Measurements from ENCODE around the gene OR9Q2. TPM values are rescaled to one million over a fixed set of nuclear protein-coding genes. Genes with fewer than 3 reads are reported as not detected.

The OR9Q2 gene, protein sequence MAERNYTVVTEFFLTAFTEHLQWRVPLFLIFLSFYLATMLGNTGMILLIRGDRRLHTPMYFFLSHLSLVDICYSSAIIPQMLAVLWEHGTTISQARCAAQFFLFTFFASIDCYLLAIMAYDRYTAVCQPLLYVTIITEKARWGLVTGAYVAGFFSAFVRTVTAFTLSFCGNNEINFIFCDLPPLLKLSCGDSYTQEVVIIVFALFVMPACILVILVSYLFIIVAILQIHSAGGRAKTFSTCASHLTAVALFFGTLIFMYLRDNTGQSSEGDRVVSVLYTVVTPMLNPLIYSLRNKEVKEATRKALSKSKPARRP
- total RNA-seq = under 0.01 TPM

DNA sequence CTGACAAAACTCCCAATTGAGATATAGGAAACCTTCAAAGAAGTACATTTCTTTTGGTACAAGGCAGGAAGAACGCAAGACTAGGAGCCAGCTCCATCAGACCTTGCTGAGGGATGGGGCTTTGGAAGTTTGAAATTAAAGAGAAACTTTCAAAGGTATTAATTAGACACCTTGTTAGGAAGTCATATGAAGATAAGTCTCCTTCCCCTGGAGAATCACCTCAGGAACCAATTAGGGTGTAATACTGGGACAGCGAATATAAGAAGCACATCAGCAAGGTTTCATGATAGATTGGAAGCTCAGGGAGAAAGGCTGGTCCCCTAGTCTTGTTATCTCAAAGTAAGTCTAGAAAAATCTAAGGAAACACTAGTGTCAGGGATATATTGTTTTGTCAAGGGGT, at the start of gene OR9Q2:
OR9Q2 (plus strand) TSS at position 301 of the 400 bp plus-strand sequence. CDS start 1,421 bp downstream, outside the sequence.
- Histone ChIP-seq H3K36me3 (ENCODE audit: control insufficient read depth in 3 of 3, insufficient read depth in 3 of 3, low read length in 3 of 3) (no peaks in the 10 kb centered on the region), H3K4me1 (ENCODE audit: control insufficient read depth in 3 of 3, insufficient read depth in 3 of 3, low read length in 3 of 3) (no peaks in the 10 kb centered on the region), H3K27me3 (ENCODE audit: control insufficient read depth in 3 of 3, insufficient read depth in 3 of 3, low read length in 3 of 3) (no peaks in the 10 kb centered on the region), H3K27ac (ENCODE audit: low read depth, low read length) (no peak within 1 kb of the TSS), H3K9me3 (ENCODE audit: control insufficient read depth in 3 of 3, low read length in 3 of 3) (no peaks in the 10 kb centered on the region), H3K9ac (ENCODE audit: low read depth in 1 of 3, low read length in 3 of 3) (no peak within 1 kb of the TSS), H3K4me3 (ENCODE audit: low read length in 3 of 3) (no peak within 1 kb of the TSS)

GRCh38 chr11:58142761-58143160, 46.1 kb upstream of the OR9Q2 start:
- Histone ChIP-seq H3K36me3 (ENCODE audit: control insufficient read depth in 3 of 3, insufficient read depth in 3 of 3, low read length in 3 of 3) (no peaks in the 10 kb centered on the region), H3K27me3 (ENCODE audit: control insufficient read depth in 3 of 3, insufficient read depth in 3 of 3, low read length in 3 of 3) (no peaks in the 10 kb centered on the region), H3K9ac (ENCODE audit: low read depth in 1 of 3, low read length in 3 of 3) (no peak overlapping the region), H3K9me3 (ENCODE audit: control insufficient read depth in 3 of 3, low read length in 3 of 3) (no peaks in the 10 kb centered on the region), H3K4me3 (ENCODE audit: low read length in 3 of 3) (no peak overlapping the region), H3K4me1 (ENCODE audit: control insufficient read depth in 3 of 3, insufficient read depth in 3 of 3, low read length in 3 of 3) (no peaks in the 10 kb centered on the region), H3K27ac (ENCODE audit: low read depth, low read length) (no peak overlapping the region)

GRCh38 chr11:58152781-58153180, 36.1 kb upstream of the OR9Q2 start:
- Histone ChIP-seq H3K27ac (ENCODE audit: low read depth, low read length) (no peak overlapping the region), H3K9ac (ENCODE audit: low read depth in 1 of 3, low read length in 3 of 3) (no peak overlapping the region), H3K4me1 (ENCODE audit: control insufficient read depth in 3 of 3, insufficient read depth in 3 of 3, low read length in 3 of 3) (no peaks in the 10 kb centered on the region)

GRCh38 chr11:58164389-58164788, 24.5 kb upstream of the OR9Q2 start:
- Histone ChIP-seq H3K9ac (ENCODE audit: low read depth in 1 of 3, low read length in 3 of 3) (no peak overlapping the region), H3K9me3 (ENCODE audit: control insufficient read depth in 3 of 3, low read length in 3 of 3) (no peaks in the 10 kb centered on the region), H3K36me3 (ENCODE audit: control insufficient read depth in 3 of 3, insufficient read depth in 3 of 3, low read length in 3 of 3) (no peaks in the 10 kb centered on the region), H3K4me1 (ENCODE audit: control insufficient read depth in 3 of 3, insufficient read depth in 3 of 3, low read length in 3 of 3) (no peaks in the 10 kb centered on the region), H3K4me3 (ENCODE audit: low read length in 3 of 3) (no peak overlapping the region), H3K27ac (ENCODE audit: low read depth, low read length) (no peak overlapping the region), H3K27me3 (ENCODE audit: control insufficient read depth in 3 of 3, insufficient read depth in 3 of 3, low read length in 3 of 3) (no peaks in the 10 kb centered on the region)

More at GRCh38 chr11:58152781-58153180, 36.1 kb upstream of the OR9Q2 start:
- Histone ChIP-seq H3K4me3 (ENCODE audit: low read length in 3 of 3) (no peak overlapping the region), H3K9me3 (ENCODE audit: control insufficient read depth in 3 of 3, low read length in 3 of 3) (no peaks in the 10 kb centered on the region), H3K36me3 (ENCODE audit: control insufficient read depth in 3 of 3, insufficient read depth in 3 of 3, low read length in 3 of 3) (no peaks in the 10 kb centered on the region), H3K27me3 (ENCODE audit: control insufficient read depth in 3 of 3, insufficient read depth in 3 of 3, low read length in 3 of 3) (no peaks in the 10 kb centered on the region)

DNA sequence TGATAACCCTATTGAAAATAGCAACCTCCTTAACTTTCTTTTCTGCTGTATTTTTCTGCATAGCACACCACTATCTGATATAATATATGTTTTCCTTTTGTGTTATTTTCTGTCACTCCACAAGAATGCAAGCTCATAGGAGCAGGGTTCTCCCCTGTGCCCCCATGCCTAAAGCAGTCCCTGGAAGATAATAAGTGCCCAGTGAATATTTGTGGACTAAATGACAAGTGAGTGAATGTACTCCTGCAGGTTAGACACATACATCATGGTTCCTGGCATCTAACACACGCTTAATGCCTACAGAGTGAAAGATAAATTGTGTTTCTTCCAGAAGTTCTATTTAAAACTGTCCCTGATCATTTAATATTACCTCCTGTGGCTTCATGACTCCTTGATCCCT, 23.9 kb upstream of the OR9Q2 start:
- Histone ChIP-seq H3K36me3 (ENCODE audit: control insufficient read depth in 3 of 3, insufficient read depth in 3 of 3, low read length in 3 of 3) (no peaks in the 10 kb centered on the region), H3K4me3 (ENCODE audit: low read length in 3 of 3) (no peak overlapping the region), H3K27ac (ENCODE audit: low read depth, low read length) (no peak overlapping the region), H3K27me3 (ENCODE audit: control insufficient read depth in 3 of 3, insufficient read depth in 3 of 3, low read length in 3 of 3) (no peaks in the 10 kb centered on the region), H3K4me1 (ENCODE audit: control insufficient read depth in 3 of 3, insufficient read depth in 3 of 3, low read length in 3 of 3) (no peaks in the 10 kb centered on the region), H3K9ac (ENCODE audit: low read depth in 1 of 3, low read length in 3 of 3) (no peak overlapping the region), H3K9me3 (ENCODE audit: control insufficient read depth in 3 of 3, low read length in 3 of 3) (no peaks in the 10 kb centered on the region)

GRCh38 chr11:58165504-58166106, 23.3 kb upstream of the OR9Q2 start:
- no peak overlapping the region for H3K9ac ChIP-seq (ENCODE audit: low read depth in 1 of 3, low read length in 3 of 3)
- no peaks in the 10 kb centered on the region for H3K4me1 ChIP-seq (ENCODE audit: control insufficient read depth in 3 of 3, insufficient read depth in 3 of 3, low read length in 3 of 3)
- no peaks in the 10 kb centered on the region for H3K9me3 ChIP-seq (ENCODE audit: control insufficient read depth in 3 of 3, low read length in 3 of 3)
- H3K27me3 ChIP-seq (ENCODE audit: control insufficient read depth in 3 of 3, insufficient read depth in 3 of 3, low read length in 3 of 3) = no peaks in the 10 kb centered on the region
- H3K36me3 ChIP-seq (ENCODE audit: control insufficient read depth in 3 of 3, insufficient read depth in 3 of 3, low read length in 3 of 3) = no peaks in the 10 kb centered on the region
- H3K27ac ChIP-seq (ENCODE audit: low read depth, low read length) = no peak overlapping the region
- H3K4me3 ChIP-seq (ENCODE audit: low read length in 3 of 3) = no peak overlapping the region

- H3K4me1 ChIP-seq (ENCODE audit: control insufficient read depth in 3 of 3, insufficient read depth in 3 of 3, low read length in 3 of 3) = no peaks in the 10 kb centered on the region
- H3K27me3 ChIP-seq (ENCODE audit: control insufficient read depth in 3 of 3, insufficient read depth in 3 of 3, low read length in 3 of 3) = no peaks in the 10 kb centered on the region
- H3K9ac ChIP-seq (ENCODE audit: low read depth in 1 of 3, low read length in 3 of 3) = no peak overlapping the region
- no peaks in the 10 kb centered on the region for H3K9me3 ChIP-seq (ENCODE audit: control insufficient read depth in 3 of 3, low read length in 3 of 3)
- H3K36me3 ChIP-seq (ENCODE audit: control insufficient read depth in 3 of 3, insufficient read depth in 3 of 3, low read length in 3 of 3) = no peaks in the 10 kb centered on the region
- no peak overlapping the region for H3K4me3 ChIP-seq (ENCODE audit: low read length in 3 of 3)
- no peak overlapping the region for H3K27ac ChIP-seq (ENCODE audit: low read depth, low read length)
These were observed 11.3 kb upstream of the OR9Q2 start for GRCh38 chr11:58177409-58178054.

GRCh38 chr11:58178444-58178843, 10.4 kb upstream of the OR9Q2 start:
- Histone ChIP-seq H3K9ac (ENCODE audit: low read depth in 1 of 3, low read length in 3 of 3) (no peak overlapping the region), H3K4me3 (ENCODE audit: low read length in 3 of 3) (no peak overlapping the region), H3K9me3 (ENCODE audit: control insufficient read depth in 3 of 3, low read length in 3 of 3) (no peaks in the 10 kb centered on the region), H3K27ac (ENCODE audit: low read depth, low read length) (no peak overlapping the region), H3K4me1 (ENCODE audit: control insufficient read depth in 3 of 3, insufficient read depth in 3 of 3, low read length in 3 of 3) (no peaks in the 10 kb centered on the region), H3K27me3 (ENCODE audit: control insufficient read depth in 3 of 3, insufficient read depth in 3 of 3, low read length in 3 of 3) (no peaks in the 10 kb centered on the region), H3K36me3 (ENCODE audit: control insufficient read depth in 3 of 3, insufficient read depth in 3 of 3, low read length in 3 of 3) (no peaks in the 10 kb centered on the region)

DNA sequence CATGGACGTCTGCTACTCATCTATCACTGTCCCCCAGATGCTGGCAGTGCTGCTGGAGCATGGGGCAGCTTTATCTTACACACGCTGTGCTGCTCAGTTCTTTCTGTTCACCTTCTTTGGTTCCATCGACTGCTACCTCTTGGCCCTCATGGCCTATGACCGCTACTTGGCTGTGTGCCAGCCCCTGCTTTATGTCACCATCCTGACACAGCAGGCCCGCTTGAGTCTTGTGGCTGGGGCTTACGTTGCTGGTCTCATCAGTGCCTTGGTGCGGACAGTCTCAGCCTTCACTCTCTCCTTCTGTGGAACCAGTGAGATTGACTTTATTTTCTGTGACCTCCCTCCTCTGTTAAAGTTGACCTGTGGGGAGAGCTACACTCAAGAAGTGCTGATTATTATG, 9.2 kb upstream of the OR9Q2 start:
- Histone ChIP-seq H3K4me3 (ENCODE audit: low read length in 3 of 3) (no peak overlapping the region), H3K9ac (ENCODE audit: low read depth in 1 of 3, low read length in 3 of 3) (no peak overlapping the region), H3K36me3 (ENCODE audit: control insufficient read depth in 3 of 3, insufficient read depth in 3 of 3, low read length in 3 of 3) (no peaks in the 10 kb centered on the region), H3K4me1 (ENCODE audit: control insufficient read depth in 3 of 3, insufficient read depth in 3 of 3, low read length in 3 of 3) (no peaks in the 10 kb centered on the region), H3K9me3 (ENCODE audit: control insufficient read depth in 3 of 3, low read length in 3 of 3) (no peaks in the 10 kb centered on the region), H3K27me3 (ENCODE audit: control insufficient read depth in 3 of 3, insufficient read depth in 3 of 3, low read length in 3 of 3) (no peaks in the 10 kb centered on the region), H3K27ac (ENCODE audit: low read depth, low read length) (no peak overlapping the region)

GRCh38 chr11:58186938-58187337, 1.9 kb upstream of the OR9Q2 start:
- H3K27me3 ChIP-seq (ENCODE audit: control insufficient read depth in 3 of 3, insufficient read depth in 3 of 3, low read length in 3 of 3) = no peaks in the 10 kb centered on the region
- H3K4me1 ChIP-seq (ENCODE audit: control insufficient read depth in 3 of 3, insufficient read depth in 3 of 3, low read length in 3 of 3) = no peaks in the 10 kb centered on the region
- no peaks in the 10 kb centered on the region for H3K36me3 ChIP-seq (ENCODE audit: control insufficient read depth in 3 of 3, insufficient read depth in 3 of 3, low read length in 3 of 3)
- no peak overlapping the region for H3K9ac ChIP-seq (ENCODE audit: low read depth in 1 of 3, low read length in 3 of 3)
- H3K4me3 ChIP-seq (ENCODE audit: low read length in 3 of 3) = no peak overlapping the region
- no peaks in the 10 kb centered on the region for H3K9me3 ChIP-seq (ENCODE audit: control insufficient read depth in 3 of 3, low read length in 3 of 3)
- H3K27ac ChIP-seq (ENCODE audit: low read depth, low read length) = no peak overlapping the region

All from skeletal muscle tissue (tissue), 4 donors.